CD4-positive, alpha-beta T cell treated with Interleukin-15 for 1 hour (primary cell): ENCODE data around the gene ATRNL1.

Experiments used
- DNase-seq: peaks from one replicate; pipeline ENCODE4 v3.0.0-alpha.2; 2020

Gene ATRNL1

GRCh38 chr10:115915429-115915828, 822.3 kb downstream of the ATRNL1 start:
- DNase-seq, result no peak

- DNase-seq, result no peak
These were observed 825.6 kb downstream of the ATRNL1 start for GRCh38 chr10:115918812-115919211.

GRCh38 chr10:115921795-115922194, 828.6 kb downstream of the ATRNL1 start:
- no peak for DNase-seq

- DNase-seq, result no peak
These were observed 838.1 kb downstream of the ATRNL1 start for GRCh38 chr10:115931309-115931708.

- DNase-seq, result no peak
These were observed 838.9 kb downstream of the ATRNL1 start for GRCh38 chr10:115932099-115932498.

- no peak for DNase-seq
These were observed 839.9 kb downstream of the ATRNL1 start for GRCh38 chr10:115933098-115933497.

- DNase-seq, result no peak
These were observed 842.6 kb downstream of the ATRNL1 start for GRCh38 chr10:115935731-115936130.

- no peak for DNase-seq
These were observed 844.0 kb downstream of the ATRNL1 start for GRCh38 chr10:115936926-115937767.

GRCh38 chr10:115937768-115938056, 844.5 kb downstream of the ATRNL1 start:
- DNase-seq, result no peak

- no peak for DNase-seq
These were observed 846.1 kb downstream of the ATRNL1 start for GRCh38 chr10:115939101-115939854.

- no peak for DNase-seq
These were observed 848.2 kb downstream of the ATRNL1 start for GRCh38 chr10:115941361-115941771.

GRCh38 chr10:115942101-115942500, 848.9 kb downstream of the ATRNL1 start:
- DNase-seq, result no peak

GRCh38 chr10:115944538-115944937, 851.4 kb downstream of the ATRNL1 start:
- DNase-seq, result no peak

- no peak for DNase-seq
These were observed 852.7 kb downstream of the ATRNL1 start for GRCh38 chr10:115945701-115946445.

- no peak for DNase-seq
These were observed 853.9 kb downstream of the ATRNL1 start for GRCh38 chr10:115947104-115947503.

GRCh38 chr10:115948465-115948864, 855.3 kb downstream of the ATRNL1 start:
- no peak for DNase-seq

GRCh38 chr10:115949282-115949844, 856.2 kb downstream of the ATRNL1 start:
- DNase-seq, result no peak

- no peak for DNase-seq
These were observed 857.2 kb downstream of the ATRNL1 start for GRCh38 chr10:115950320-115950719.

- DNase-seq, result no peak
These were observed 858.1 kb downstream of the ATRNL1 start for GRCh38 chr10:115951242-115951641.

GRCh38 chr10:115953281-115953680, 860.1 kb downstream of the ATRNL1 start:
- DNase-seq, result no peak

GRCh38 chr10:115953968-115954367, 860.8 kb downstream of the ATRNL1 start:
- no peak for DNase-seq

GRCh38 chr10:115956225-115957011, 863.3 kb downstream of the ATRNL1 start:
- no peak for DNase-seq
